CD14-positive monocyte (primary cell): ENCODE measurements around the gene NAA11. TPM values are rescaled to one million over a fixed set of nuclear protein-coding genes. Genes with fewer than 3 reads are reported as not detected.

ENCODE experiments used
- DNase-seq, 3 donors: peaks; one replicate each; pipeline ENCODE4 v3.0.0-alpha.2; 2011 to 2022
- H2AFZ ChIP-seq: 2 replicates; pipeline ENCODE4 v1.6.0; 2012; ENCODE audit warnings: mild to moderate bottlenecking, low read depth, low read length, inconsistent platforms; ENCODE audit not compliant: insufficient read depth, poor library complexity, severe bottlenecking
- H3K27ac ChIP-seq, 2 donors: 1 replicate in 1 of 2; 2 replicates in 1 of 2; pipeline ENCODE4 v1.5.1; 2012 to 2013; ENCODE audit warnings: low read length in 2 of 2, control low read depth in 1 of 2, inconsistent platforms in 1 of 2, low read depth in 1 of 2, mild to moderate bottlenecking in 1 of 2
- H3K27me3 ChIP-seq, 2 donors: one replicate each; pipeline versions ENCODE4 v1.6.0 to v1.6.1; 2011 to 2013; ENCODE audit warnings: low read length in 2 of 2; ENCODE audit not compliant: control insufficient read depth in 2 of 2, insufficient read depth in 2 of 2
- H3K36me3 ChIP-seq, 2 donors: replicated peaks in 1 of 2; 1 replicate in 1 of 2; 2 replicates in 1 of 2; pipeline versions ENCODE4 v1.5.1 to v1.6.1; 2012 to 2013; ENCODE audit warnings: low read length in 2 of 2, control low read depth in 1 of 2, inconsistent platforms in 1 of 2, mild to moderate bottlenecking in 1 of 2; ENCODE audit not compliant: insufficient read depth in 2 of 2, control insufficient read depth in 1 of 2
- H3K4me1 ChIP-seq, 2 donors: 1 replicate in 1 of 2; 2 replicates in 1 of 2; pipeline versions ENCODE4 v1.5.1 to v1.6.1; 2012 to 2013; ENCODE audit warnings: low read length in 2 of 2, control low read depth in 1 of 2, inconsistent platforms in 1 of 2, mild to moderate bottlenecking in 1 of 2, moderate library complexity in 1 of 2; ENCODE audit not compliant: insufficient read depth in 2 of 2, control insufficient read depth in 1 of 2
- H3K4me2 ChIP-seq: replicated peaks from 2 replicates; pipeline ENCODE3; 2012; ENCODE audit warnings: low read length, moderate library complexity, mild to moderate bottlenecking; ENCODE audit not compliant: poor library complexity, severe bottlenecking; ENCODE audit errors: extremely low read depth
- H3K4me3 ChIP-seq, 3 experiments: fragments of 200-600 bp in 1 of 3; sonication (generic) in 1 of 3; replicated peaks in 1 of 3; 1 replicate in 2 of 3; 2 replicates in 1 of 3; pipeline ENCODE4 v1.5.1; 2011 to 2013; ENCODE audit warnings: low read length in 3 of 3, mild to moderate bottlenecking in 3 of 3, control low read depth in 2 of 3, low read depth in 2 of 3, inconsistent platforms in 1 of 3, moderate library complexity in 1 of 3
- H3K79me2 ChIP-seq: 2 replicates; pipeline ENCODE4 v1.6.0; 2012; ENCODE audit warnings: mild to moderate bottlenecking, control low read depth, inconsistent platforms, low read length, moderate library complexity; ENCODE audit not compliant: insufficient read depth
- H3K9ac ChIP-seq: 2 replicates; pipeline ENCODE4 v1.6.0; 2017; ENCODE audit warnings: low read length, mild to moderate bottlenecking; ENCODE audit not compliant: insufficient read depth, poor library complexity, severe bottlenecking
- H3K9me3 ChIP-seq, 2 donors: replicated peaks in 1 of 2; 1 replicate in 1 of 2; 2 replicates in 1 of 2; pipeline versions ENCODE4 v1.5.1 to v1.6.1; 2012 to 2013; ENCODE audit warnings: low read length in 2 of 2, control low read depth in 1 of 2; ENCODE audit not compliant: control insufficient read depth in 1 of 2, insufficient read depth in 1 of 2
- H4K20me1 ChIP-seq: 2 replicates; pipeline ENCODE4 v1.6.0; 2012; ENCODE audit warnings: mild to moderate bottlenecking, low read length, control low read depth, moderate library complexity; ENCODE audit not compliant: insufficient read depth
- H3K27ac Mint-ChIP-seq, 7 donors: one replicate each; pipeline ENCODE4 v1.8.0; 2020; ENCODE audit warnings: mild to moderate bottlenecking in 7 of 7, mixed read lengths in 7 of 7, moderate library complexity in 6 of 7, inconsistent platforms in 2 of 7
- H3K27me3 Mint-ChIP-seq, 3 donors: one replicate each; pipeline ENCODE4 v1.8.0; 2021 to 2022; ENCODE audit warnings: low read depth in 3 of 3, mild to moderate bottlenecking in 3 of 3, mixed read lengths in 3 of 3, moderate library complexity in 3 of 3, inconsistent platforms in 1 of 3
- H3K36me3 Mint-ChIP-seq, 2 donors: one replicate each; pipeline ENCODE4 v1.8.0; 2020; ENCODE audit warnings: mixed read lengths in 2 of 2, inconsistent platforms in 1 of 2, mild to moderate bottlenecking in 1 of 2
- H3K4me1 Mint-ChIP-seq: one replicate; pipeline ENCODE4 v1.8.0; 2020; ENCODE audit warnings: mild to moderate bottlenecking, mixed read lengths
- H3K4me3 Mint-ChIP-seq, 2 donors: one replicate each; pipeline ENCODE4 v1.8.0; 2020; ENCODE audit warnings: mild to moderate bottlenecking in 2 of 2, mixed read lengths in 2 of 2, moderate library complexity in 1 of 2
- H3K9me3 Mint-ChIP-seq, 7 donors: one replicate each; pipeline ENCODE4 v1.8.0; 2020 to 2022; ENCODE audit warnings: mixed read lengths in 7 of 7, mild to moderate bottlenecking in 6 of 7, moderate library complexity in 6 of 7, inconsistent platforms in 2 of 7
- WGBS: methylation state at CpG from one replicate; pipeline ENCODE4 v1.1.5; 2013; ENCODE audit warnings: missing lambda C conversion rate; ENCODE audit not compliant: insufficient coverage; 5-methylcytosine and 5-hydroxymethylcytosine counted together
- intact Hi-C, 2 donors: fragments of 100-400 bp; cut with micrococcal nuclease; formaldehyde crosslinking; loops; one replicate each; pipeline versions ENCODE4 v1.15.0 to v1.15.1; 2023
- polyA plus RNA-seq, 3 donors: library from polyadenylated mRNA; depleted of rRNA in 1 of 3; unstranded in 2 of 3; stranded (reverse) in 1 of 3; fragments of 300-500 nt in 2 of 3; fragments of >200 nt in 1 of 3; fragmentation: Illumina TruSeq in 2 of 3; gene quantifications; 1 replicate in 2 of 3; 2 replicates in 1 of 3; pipeline ENCODE4 v1.2.3, GENCODE V29; 2012 to 2021
- TF ChIP-seq, protein P1 (sequence below): fragments of 200-600 bp; IDR thresholded peaks from one replicate; pipeline ENCODE4 v1.8.0; 2022; ENCODE audit warnings: antibody characterized with exemption, mild to moderate bottlenecking

The NAA11 gene
- polyA plus RNA-seq, 3 donors, result not detected

DNA sequence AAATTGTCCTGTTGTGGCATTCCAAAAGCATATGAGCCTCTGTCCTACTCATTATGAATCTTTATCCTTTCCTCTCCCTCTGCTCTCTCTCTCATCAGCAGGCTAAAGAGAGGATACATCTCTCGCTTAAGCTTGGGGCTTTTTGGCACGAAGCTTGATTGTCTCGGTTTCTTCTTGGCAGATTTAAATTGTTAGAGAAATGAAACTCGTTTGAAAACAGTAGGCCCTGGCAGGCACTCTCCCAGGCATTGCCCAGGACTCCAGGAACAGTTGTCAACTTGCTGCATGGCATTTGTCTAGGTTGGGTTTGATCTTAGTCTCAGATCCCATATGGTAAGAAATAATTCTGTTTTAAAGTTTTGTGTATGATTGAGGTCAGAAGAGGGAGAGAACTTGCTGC is 35.5 kb downstream of the NAA11 start:
- H3K79me2 ChIP-seq, result no peaks in the 10 kb centered on the region
- Mint-ChIP-seq H3K4me3 (no peak overlapping the region), H3K4me1 (no peaks in the 10 kb centered on the region), H3K9me3 (no peaks in the 10 kb centered on the region), H3K27ac (no peak overlapping the region), H3K27me3 (no peaks in the 10 kb centered on the region), H3K36me3 (no peaks in the 10 kb centered on the region)
- 96% methylated on average over 4 of the region's 4 CpGs for WGBS
- H3K36me3 ChIP-seq, result no peaks in the 10 kb centered on the region
- H3K27me3 ChIP-seq, result no peaks in the 10 kb centered on the region
- H3K9me3 ChIP-seq, result no peaks in the 10 kb centered on the region
- H3K27ac ChIP-seq, result no peak overlapping the region
- DNase-seq, result no peak
- H3K4me1 ChIP-seq, result no peaks in the 10 kb centered on the region
- no peak overlapping the region for H3K4me2 ChIP-seq
- TF ChIP-seq, protein P1, sequence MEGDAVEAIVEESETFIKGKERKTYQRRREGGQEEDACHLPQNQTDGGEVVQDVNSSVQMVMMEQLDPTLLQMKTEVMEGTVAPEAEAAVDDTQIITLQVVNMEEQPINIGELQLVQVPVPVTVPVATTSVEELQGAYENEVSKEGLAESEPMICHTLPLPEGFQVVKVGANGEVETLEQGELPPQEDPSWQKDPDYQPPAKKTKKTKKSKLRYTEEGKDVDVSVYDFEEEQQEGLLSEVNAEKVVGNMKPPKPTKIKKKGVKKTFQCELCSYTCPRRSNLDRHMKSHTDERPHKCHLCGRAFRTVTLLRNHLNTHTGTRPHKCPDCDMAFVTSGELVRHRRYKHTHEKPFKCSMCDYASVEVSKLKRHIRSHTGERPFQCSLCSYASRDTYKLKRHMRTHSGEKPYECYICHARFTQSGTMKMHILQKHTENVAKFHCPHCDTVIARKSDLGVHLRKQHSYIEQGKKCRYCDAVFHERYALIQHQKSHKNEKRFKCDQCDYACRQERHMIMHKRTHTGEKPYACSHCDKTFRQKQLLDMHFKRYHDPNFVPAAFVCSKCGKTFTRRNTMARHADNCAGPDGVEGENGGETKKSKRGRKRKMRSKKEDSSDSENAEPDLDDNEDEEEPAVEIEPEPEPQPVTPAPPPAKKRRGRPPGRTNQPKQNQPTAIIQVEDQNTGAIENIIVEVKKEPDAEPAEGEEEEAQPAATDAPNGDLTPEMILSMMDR, result no peak
- H3K4me3 ChIP-seq, result no peak overlapping the region
- no peaks in the 10 kb centered on the region for H4K20me1 ChIP-seq
- H3K9ac ChIP-seq, result no peak overlapping the region
- intact Hi-C loops, result no loop called here
- no peak overlapping the region for H2AFZ ChIP-seq

DNA sequence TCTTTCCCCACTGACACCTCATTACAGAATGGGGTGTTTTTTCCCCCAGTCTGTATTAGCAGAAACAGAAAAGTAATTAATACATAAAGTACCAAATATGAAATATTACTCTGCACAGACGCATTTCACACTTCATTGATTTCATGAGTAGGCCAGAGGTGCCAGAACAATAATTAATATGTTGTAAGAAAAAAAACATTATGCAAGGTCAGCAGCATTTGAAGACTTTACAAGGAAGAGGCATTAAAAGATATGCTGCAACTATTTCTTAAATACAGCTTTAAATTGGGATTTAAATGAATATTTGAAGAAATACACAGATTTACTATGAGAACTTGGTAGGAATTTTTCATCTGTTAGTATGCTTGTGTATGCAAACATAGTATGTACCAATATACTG is 37.7 kb downstream of the NAA11 start:
- Histone ChIP-seq H4K20me1 (no peaks in the 10 kb centered on the region), H3K4me1 (no peaks in the 10 kb centered on the region), H3K79me2 (no peaks in the 10 kb centered on the region), H2AFZ (no peak overlapping the region), H3K4me3 (no peak overlapping the region), H3K4me2 (no peak overlapping the region), H3K27ac (no peak overlapping the region), H3K9me3 (no peaks in the 10 kb centered on the region), H3K27me3 (no peaks in the 10 kb centered on the region), H3K36me3 (no peaks in the 10 kb centered on the region), H3K9ac (no peak overlapping the region)
- TF ChIP-seq, protein P1, result no peak
- Mint-ChIP-seq H3K9me3 (no peaks in the 10 kb centered on the region), H3K27me3 (no peaks in the 10 kb centered on the region), H3K4me3 (no peak overlapping the region), H3K36me3 (no peaks in the 10 kb centered on the region), H3K27ac (no peak overlapping the region), H3K4me1 (no peaks in the 10 kb centered on the region)
- intact Hi-C loops, result loop anchor here in 1 of 2 donors (10.0 kb wide), 1 partner anchor 507 kb away; no protein-coding TSS in a partner anchor
- WGBS, result no CpG with 5 or more reads among the region's 1 CpG
- no peak for DNase-seq
